ENCODE data around the gene SH2D4B.

Gene SH2D4B

DNA sequence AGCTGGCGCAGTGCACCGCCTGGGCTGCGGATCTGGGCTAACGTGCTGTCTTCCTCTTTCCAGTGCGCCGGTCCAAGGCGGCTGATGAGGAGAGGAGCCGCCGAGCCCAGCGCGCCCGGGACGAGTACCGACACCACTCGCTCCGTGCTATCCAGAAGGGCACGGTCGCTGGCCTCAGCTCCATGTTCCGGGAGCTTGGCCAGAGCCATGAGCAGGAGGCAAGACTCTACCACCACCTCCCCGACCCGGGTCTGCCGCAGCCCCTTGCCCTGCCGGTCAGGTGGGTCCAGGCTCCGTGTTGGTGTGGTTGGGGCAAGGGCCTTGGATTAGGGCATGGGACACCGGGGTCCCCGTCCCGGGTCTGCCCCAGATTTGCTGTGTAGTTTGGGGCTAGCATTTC lies 65.8 kb downstream of the SH2D4B start:
- TF ChIP-seq, protein P1, sequence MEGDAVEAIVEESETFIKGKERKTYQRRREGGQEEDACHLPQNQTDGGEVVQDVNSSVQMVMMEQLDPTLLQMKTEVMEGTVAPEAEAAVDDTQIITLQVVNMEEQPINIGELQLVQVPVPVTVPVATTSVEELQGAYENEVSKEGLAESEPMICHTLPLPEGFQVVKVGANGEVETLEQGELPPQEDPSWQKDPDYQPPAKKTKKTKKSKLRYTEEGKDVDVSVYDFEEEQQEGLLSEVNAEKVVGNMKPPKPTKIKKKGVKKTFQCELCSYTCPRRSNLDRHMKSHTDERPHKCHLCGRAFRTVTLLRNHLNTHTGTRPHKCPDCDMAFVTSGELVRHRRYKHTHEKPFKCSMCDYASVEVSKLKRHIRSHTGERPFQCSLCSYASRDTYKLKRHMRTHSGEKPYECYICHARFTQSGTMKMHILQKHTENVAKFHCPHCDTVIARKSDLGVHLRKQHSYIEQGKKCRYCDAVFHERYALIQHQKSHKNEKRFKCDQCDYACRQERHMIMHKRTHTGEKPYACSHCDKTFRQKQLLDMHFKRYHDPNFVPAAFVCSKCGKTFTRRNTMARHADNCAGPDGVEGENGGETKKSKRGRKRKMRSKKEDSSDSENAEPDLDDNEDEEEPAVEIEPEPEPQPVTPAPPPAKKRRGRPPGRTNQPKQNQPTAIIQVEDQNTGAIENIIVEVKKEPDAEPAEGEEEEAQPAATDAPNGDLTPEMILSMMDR (conservative IDR thresholded peaks at IDR 0.05), result no peak

DNA sequence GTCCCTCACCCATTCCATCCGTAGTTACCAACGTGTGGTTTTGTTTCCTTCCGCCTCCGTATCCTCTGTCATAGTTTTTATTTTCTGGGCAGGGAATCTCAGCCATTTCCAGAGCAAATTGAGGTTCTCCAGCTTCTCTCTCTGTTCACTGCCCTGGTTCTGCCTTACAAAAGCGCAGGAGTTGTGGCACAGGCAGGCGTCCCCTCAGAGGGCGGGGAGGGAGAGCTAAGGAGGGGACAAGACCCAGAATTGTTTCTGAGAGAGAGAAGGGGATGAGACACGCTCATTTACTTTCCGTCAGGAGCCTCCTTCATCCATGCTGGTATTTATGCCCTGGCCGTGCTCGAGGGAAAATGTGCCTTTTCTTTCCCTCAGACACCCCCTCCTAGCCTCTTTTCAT lies 71.0 kb downstream of the SH2D4B start:
- no peak overlapping the region for H3K27ac ChIP-seq
- TF ChIP-seq, protein P1 (conservative IDR thresholded peaks at IDR 0.05), result no peak

More for the DNA sequence above, 65.8 kb downstream of the SH2D4B start:
- no peak overlapping the region for H3K27ac ChIP-seq

DNA sequence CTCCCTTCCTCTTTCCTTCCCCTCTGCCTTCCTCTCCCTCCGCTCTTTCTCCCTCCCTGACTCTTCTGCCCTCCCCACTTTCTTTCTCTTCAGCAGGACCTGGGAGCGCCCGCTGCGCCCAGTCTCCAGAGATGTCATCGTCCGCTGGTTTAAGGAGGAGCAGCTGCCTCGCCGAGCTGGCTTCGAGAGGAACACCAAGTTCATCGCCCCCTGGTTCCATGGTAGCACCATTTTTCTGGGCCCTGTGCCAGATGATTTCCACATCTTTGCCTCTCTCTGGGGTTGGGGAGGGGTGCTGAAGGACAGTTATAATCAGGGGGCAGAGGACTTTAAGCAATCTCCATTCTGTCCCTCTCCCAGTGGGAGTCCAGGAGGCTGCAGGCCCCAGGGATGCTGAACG lies 71.6 kb downstream of the SH2D4B start:
- H3K27ac ChIP-seq, result no peak overlapping the region
- TF ChIP-seq, protein P1 (conservative IDR thresholded peaks at IDR 0.05), result no peak

DNA sequence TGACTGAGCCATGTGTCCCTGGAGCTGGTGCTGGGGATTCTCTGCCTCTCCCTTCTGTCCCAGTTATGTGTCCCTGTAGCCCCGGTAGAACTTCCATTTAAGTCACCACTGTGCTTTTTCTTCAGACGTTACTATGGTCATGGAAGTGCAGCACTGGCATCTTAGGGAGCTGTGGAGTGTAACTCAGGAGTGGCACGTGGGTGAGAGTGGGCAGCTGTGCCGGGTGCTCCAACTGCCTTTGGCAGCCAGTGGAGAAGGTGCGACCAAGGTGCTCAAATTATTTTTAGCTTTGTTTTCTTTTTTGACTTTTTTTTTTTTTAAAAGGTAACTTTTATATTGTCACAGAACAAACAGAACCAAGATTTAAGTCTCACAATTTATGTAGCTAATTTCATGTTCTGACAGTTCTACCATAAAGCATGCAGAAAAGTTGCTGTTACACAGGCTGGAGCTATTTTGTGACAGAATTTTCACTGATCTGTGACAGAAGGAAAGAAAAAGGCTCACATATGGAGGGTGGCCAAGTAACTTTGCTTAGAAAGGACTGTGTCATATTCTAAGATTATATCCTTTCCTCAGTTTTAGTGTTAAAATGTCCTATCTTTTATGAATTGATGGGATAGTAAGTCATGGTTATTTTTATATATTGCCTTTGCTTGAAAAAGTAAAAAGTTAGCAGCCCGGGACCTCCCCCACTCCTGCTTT lies 73.9 kb downstream of the SH2D4B start:
- TF ChIP-seq, protein P1 (conservative IDR thresholded peaks at IDR 0.05), result no peak
- no peak overlapping the region for H3K27ac ChIP-seq

DNA sequence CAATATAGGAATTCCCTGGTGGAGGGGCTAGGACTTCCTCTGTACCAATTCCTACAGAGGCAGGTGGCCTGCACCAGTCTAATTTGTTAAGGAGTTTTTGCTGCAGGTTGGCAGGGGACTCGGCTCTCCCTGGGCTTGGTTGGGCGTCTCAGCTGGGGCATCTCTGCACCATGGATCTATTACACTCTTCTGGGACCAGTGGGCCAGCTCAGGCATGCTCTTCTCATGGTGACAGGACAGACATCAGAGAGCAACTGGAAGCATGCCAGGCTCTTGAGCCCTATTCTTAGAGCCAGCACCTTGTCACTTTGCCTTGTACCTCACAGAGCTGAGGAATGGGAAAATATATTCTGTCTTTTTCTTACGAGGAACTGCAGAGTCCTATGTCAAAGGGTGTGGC lies 74.6 kb downstream of the SH2D4B start:
- peak overlapping the region; percentile 52; the same call in 1 of the 2 replicates for H3K27ac ChIP-seq
- TF ChIP-seq, protein P1 (conservative IDR thresholded peaks at IDR 0.05), result no peak

DNA sequence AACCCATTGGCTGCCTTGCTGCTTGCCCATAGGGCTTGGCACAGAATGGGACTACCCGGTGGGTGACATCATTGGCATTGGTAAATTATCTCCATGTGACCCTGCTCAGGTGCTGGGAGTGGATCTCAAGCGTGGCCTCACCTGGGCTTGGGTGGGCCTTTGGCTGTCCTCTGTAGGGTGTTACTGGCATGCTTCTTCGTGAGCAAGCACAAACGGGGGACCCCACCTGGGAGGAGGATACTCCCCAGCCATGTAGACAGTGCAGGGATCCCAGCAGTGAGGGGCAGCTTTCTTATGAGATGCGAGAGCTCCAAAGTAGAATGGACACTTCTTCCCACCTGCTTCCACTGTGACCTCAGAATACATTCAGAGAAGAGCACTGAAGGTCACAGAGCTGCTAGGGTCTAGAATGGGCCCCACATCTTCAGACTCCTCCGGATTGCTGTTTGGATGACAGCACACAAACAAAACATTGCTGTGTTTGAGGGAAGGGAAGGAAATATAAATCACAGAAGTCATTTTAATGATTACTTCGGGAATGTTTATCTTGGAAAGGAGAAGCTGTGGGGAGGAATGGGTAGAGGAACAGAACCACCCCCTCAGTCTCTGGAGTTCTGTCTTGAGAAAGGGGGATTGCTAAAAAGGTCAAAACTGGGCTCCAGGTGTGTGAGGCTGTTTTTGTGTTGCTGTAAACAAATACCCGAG lies 75.9 kb downstream of the SH2D4B start:
- peak overlapping the region; percentile 52; the same call in 1 of the 2 replicates for H3K27ac ChIP-seq
- TF ChIP-seq, protein P1 (conservative IDR thresholded peaks at IDR 0.05), result no peak

DNA sequence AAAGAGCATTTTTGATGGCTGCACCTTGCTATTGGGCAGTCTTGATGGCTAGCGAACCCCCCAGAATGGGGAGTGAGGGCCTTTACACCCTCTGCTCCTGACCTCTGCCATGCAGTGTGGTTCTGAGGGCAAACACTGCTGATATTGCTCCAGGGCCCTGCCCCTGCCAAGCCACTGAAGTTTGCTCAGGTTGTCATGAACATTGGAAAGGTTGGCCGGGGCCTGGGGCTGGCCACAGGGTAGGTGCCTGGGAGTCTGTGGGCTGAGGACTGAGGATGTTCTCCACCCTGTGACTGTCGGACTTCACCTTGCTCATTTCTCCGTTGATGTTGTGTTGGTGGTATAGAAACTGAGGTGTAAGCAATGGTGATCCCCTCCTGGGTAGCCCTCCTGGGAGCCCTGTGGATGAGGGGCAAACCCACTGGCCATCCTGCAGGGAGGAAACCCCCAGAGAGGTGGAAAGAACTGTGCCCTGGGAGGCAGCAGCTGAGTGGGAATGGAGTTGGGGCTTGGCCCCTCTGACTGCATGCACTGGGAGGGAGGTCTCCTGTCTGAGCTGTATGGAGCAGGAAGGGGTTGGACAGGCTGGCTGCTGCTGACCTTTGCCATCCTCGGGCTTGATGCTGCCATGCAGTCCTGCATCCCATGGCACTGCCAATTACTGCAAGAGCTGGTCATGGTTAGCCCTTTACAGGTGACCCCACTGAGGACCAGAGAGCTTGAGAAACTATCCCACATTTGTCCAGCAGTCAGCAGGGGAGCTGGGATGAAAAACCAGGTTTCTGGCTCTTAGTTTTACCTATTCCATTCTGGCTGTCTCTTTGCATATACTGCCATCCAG lies 77.1 kb downstream of the SH2D4B start:
- H3K27ac ChIP-seq, result no peak overlapping the region; the same call in 1 of the 2 replicates
- TF ChIP-seq, protein P1 (conservative IDR thresholded peaks at IDR 0.05), result 0 out of 2 replicates have a peak, but pooled peaks have one; percentile 13

Measured in VCaP (cell line).